WERI-Rb-1 (cell line): Measurements from ENCODE around the gene ZNRF1.

Source experiments
- DNase-seq: peaks from one replicate; pipeline ENCODE4 v3.0.0-alpha.2; 2020
- H3K27ac ChIP-seq: fragments of 250-450 bp; sonication (Bioruptor Pico); 2 replicates; pipeline ENCODE4 v1.5.1; 2020; ENCODE audit warnings: mild to moderate bottlenecking, moderate library complexity
- H3K27me3 ChIP-seq: fragments of 250-450 bp; sonication (Bioruptor Pico); 2 replicates; pipeline ENCODE4 v1.5.1; 2021; ENCODE audit warnings: mild to moderate bottlenecking, low read depth, moderate library complexity; ENCODE audit not compliant: insufficient read depth, severe bottlenecking
- H3K36me3 ChIP-seq: fragments of 250-450 bp; sonication (Bioruptor Pico); 2 replicates; pipeline ENCODE4 v1.5.1; 2020; ENCODE audit warnings: mild to moderate bottlenecking, moderate library complexity
- H3K4me3 ChIP-seq: 2 replicates; pipeline ENCODE4 v1.5.1; 2011; ENCODE audit warnings: low read depth, mild to moderate bottlenecking, control low read depth, low read length
- H3K9me3 ChIP-seq: fragments of 250-450 bp; sonication (Bioruptor Pico); 2 replicates; pipeline ENCODE4 v1.5.1; 2021; ENCODE audit warnings: mild to moderate bottlenecking, moderate library complexity; ENCODE audit not compliant: severe bottlenecking
- TF ChIP-seq, protein P1 (sequence below): IDR thresholded peaks from 2 replicates; pipeline ENCODE4 v1.5.1; 2011; ENCODE audit warnings: low read depth, mild to moderate bottlenecking, control low read depth, inconsistent platforms, low read length

Gene ZNRF1

DNA sequence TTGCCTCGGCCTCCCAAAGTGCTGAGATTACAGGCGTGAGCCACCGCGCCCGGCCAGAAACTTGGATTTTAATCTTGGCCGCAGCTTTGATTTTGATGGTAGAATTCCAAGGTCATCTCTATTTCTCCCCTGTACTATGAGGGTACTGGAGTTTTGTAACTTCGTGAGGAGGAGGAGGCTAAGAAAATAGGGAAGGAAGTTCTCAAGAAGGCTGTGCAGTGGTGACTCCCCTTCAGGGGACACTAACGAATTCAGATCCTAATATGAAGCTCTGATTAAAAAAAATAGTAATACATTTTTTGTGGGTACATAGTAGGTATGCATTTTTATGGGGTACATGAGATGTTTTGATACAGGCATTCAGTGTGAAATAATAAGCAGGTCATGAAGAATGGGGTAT, 61.9 kb downstream of the ZNRF1 start:
- H3K27ac ChIP-seq = no peak overlapping the region
- TF ChIP-seq, protein P1, sequence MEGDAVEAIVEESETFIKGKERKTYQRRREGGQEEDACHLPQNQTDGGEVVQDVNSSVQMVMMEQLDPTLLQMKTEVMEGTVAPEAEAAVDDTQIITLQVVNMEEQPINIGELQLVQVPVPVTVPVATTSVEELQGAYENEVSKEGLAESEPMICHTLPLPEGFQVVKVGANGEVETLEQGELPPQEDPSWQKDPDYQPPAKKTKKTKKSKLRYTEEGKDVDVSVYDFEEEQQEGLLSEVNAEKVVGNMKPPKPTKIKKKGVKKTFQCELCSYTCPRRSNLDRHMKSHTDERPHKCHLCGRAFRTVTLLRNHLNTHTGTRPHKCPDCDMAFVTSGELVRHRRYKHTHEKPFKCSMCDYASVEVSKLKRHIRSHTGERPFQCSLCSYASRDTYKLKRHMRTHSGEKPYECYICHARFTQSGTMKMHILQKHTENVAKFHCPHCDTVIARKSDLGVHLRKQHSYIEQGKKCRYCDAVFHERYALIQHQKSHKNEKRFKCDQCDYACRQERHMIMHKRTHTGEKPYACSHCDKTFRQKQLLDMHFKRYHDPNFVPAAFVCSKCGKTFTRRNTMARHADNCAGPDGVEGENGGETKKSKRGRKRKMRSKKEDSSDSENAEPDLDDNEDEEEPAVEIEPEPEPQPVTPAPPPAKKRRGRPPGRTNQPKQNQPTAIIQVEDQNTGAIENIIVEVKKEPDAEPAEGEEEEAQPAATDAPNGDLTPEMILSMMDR = no peak
- H3K36me3 ChIP-seq = no peaks in the 10 kb centered on the region; the same call in 1 of the 2 replicates
- H3K4me3 ChIP-seq = no peak overlapping the region
- no peaks in the 10 kb centered on the region for H3K27me3 ChIP-seq
- DNase-seq = no peak
- no peaks in the 10 kb centered on the region for H3K9me3 ChIP-seq

DNA sequence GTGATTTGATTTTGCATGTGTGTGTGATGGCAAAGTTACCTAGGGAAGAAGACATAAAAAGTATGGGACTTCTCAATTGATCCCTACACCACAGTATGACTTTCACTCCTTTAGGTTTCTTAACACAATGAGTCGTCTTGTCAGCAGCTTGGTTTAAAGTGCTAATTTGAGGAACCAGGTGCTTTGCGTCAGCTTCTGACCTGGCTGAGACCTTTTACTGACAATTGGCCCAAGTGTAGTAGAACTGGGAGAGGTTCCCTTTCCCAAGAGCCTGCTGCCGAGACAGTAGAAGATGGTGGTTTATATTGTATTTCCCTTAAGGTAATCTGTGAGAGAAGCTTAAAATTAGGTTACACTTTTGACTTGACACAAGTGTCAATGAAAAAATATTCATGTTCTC, 62.8 kb downstream of the ZNRF1 start:
- Histone ChIP-seq H3K4me3 (no peak overlapping the region), H3K9me3 (no peaks in the 10 kb centered on the region), H3K36me3 (no peaks in the 10 kb centered on the region; the same call in 1 of the 2 replicates), H3K27ac (no peak overlapping the region), H3K27me3 (no peaks in the 10 kb centered on the region)
- no peak for DNase-seq
- TF ChIP-seq, protein P1 = no peak

DNA sequence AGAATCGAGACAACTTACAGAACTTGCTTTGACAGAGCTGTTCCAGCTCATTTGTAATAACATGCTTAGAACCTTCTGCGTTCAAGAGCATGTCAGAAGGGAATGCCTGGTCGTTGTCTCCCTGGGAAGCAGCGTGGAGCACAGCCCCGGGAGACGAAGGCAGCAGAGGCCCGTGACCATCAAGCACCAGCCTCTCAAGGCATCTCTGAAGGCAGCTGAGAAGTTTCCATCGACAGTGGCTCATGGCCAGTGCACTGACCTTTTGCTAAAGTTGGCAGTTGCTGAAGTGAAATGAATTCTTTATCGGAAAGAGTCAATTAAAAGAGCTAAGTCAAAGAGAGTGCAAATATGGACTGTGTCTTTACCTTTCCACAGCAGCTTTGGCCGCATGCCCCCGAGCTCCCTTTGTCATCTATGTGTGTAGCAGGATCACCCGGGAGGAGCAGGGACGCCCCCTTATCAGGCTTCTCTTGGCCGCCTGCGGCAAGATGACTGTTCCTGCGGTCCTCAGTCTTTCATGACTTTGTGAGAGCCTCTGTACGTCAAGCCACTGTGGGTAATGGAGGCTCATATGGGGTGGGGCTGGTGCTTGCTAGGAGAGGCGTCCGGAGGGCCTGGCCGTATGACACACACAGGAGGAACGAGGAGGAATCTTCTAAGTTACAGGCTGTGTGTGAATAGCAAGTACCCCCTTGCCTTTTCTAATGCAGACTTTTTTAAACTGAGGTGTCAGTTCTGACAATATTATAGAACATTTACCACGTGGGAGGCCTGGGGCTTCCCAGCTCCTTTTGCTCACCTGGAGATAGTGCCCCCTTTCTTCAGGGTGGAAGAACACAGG, 63.5 kb downstream of the ZNRF1 start:
- Histone ChIP-seq H3K36me3 (no peaks in the 10 kb centered on the region; the same call in 1 of the 2 replicates), H3K4me3 (no peak overlapping the region), H3K9me3 (no peaks in the 10 kb centered on the region), H3K27me3 (no peaks in the 10 kb centered on the region), H3K27ac (no peak overlapping the region)
- no peak for DNase-seq
- TF ChIP-seq, protein P1 = no peak

DNA sequence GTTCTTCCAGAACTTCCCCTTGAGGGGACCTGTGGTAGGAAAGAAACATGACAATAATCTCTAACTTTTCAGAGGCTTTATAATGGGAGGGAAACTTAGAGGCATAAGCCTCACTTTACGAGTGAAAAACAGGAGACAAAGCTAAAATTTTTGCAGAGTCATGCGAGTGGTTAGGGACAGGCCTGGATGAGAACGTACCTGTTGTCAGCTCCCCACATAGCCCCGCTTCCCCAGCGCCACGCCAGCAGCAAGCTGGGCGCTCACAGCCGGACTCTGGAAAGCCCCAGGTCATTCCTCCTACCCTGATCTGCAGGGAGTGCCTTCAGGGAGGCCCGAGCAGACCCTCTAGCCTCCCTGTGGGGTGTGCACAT, 64.1 kb downstream of the ZNRF1 start:
- Histone ChIP-seq H3K27ac (no peak overlapping the region), H3K4me3 (no peak overlapping the region), H3K9me3 (no peaks in the 10 kb centered on the region), H3K36me3 (no peaks in the 10 kb centered on the region; the same call in 1 of the 2 replicates), H3K27me3 (no peaks in the 10 kb centered on the region)
- no peak for DNase-seq
- TF ChIP-seq, protein P1 = no peak

DNA sequence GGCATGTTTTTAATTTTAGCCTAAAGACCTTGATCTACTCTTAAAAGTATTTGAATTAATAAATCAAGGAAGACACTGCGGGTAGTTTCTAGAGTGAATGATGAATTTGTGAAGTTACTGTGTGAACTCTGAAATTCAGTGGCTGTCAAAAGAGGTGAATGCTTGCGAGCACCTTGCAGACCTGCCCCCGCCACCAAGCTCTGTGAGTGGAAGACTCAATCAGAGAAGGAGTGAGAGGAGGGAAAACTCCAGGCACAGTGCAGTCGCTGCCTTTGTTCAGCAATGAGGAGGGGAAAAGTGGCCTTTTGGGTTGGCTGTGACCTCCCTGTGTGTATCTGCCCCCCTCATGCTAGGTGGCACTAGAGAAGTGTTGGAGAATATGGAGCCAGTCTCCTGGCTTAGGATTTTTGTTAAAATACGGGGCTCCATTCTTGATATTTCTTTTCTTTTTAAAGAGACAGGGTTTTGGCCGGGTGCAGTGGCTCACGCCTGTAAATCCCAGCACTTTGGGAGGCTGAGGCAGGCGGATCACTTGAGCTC, 64.8 kb downstream of the ZNRF1 start:
- TF ChIP-seq, protein P1 = no peak
- no peak overlapping the region for H3K4me3 ChIP-seq
- no peaks in the 10 kb centered on the region for H3K9me3 ChIP-seq
- no peaks in the 10 kb centered on the region for H3K27me3 ChIP-seq
- no peaks in the 10 kb centered on the region; the same call in 1 of the 2 replicates for H3K36me3 ChIP-seq
- DNase-seq = no peak
- no peak overlapping the region for H3K27ac ChIP-seq
